ENCODE results near the gene ZHX3.

Gene ZHX3

DNA sequence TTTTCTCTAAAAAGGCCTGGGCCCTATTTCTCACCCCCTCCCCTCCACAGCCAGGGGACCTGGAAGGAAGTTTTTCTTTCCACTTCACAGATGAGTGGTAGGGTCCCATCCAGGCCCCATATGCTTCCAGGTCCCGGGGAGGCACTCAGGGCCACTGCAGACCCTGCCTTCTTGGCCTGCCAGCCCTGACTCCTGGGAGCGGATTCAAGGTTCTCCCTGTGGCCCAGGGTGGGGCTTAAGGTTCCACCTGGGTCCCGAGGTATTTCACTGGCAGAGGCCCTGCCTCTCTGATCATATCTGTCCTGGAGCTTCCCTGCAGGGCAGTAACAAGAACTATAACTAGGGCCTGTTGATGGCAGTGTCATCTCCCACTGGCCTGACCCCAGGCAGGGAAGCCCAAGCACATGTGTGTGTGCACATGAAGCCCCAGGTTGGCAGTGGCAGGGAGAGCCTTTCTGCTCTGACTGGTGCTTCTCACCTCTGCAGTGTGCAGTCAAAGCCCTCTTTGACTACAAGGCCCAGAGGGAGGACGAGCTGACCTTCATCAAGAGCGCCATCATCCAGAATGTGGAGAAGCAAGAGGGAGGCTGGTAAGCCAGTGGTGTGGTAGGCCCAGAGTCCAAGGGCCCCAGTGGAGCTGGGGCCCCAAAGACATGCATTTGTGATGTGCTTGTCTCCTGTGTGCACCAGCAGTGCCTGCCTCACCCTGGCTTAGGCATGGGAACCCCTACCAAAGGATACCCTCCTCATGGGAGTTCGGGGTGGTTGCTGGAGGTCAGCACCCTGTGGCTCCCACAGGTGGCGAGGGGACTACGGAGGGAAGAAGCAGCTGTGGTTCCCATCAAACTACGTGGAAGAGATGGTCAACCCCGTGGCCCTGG lies 149.0 kb downstream of the ZHX3 start:
- no peak for DNase-seq

DNA sequence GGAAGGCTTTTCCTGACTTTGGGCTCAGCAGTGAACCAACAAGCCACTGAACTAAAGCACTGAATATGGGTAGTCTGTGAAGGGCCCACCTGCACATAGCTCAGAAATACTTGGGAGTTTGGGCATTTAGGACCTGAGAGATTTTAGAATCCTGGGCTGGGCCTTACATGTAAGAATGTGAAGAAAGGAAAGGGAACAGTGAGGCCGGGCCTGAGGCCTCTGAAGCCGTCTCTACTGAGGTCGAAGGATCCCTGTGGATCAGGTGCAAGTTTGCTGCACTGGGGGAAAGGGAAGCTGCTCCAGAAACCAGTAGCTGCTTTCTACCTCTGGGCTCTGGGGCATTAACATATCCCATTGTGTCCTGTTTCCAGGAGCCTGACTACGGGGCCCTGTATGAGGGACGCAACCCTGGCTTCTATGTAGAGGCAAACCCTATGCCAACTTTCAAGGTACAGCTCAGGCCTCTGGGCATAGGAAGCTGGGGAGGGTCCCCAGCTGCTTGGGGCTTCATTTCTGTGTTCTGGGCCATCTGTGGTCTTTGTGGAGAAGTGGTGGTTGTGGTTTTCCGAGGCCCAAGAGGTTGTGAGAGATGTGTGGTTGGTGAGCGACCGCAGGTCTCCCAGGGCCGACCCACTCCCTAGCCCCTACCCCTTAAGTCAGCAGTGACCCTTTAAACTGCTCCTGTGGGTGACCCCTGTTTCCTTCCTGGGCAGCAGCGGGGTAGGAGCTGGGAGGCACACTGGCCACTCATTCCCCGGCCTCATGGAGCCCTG lies 149.9 kb downstream of the ZHX3 start:
- no peak for DNase-seq

DNA sequence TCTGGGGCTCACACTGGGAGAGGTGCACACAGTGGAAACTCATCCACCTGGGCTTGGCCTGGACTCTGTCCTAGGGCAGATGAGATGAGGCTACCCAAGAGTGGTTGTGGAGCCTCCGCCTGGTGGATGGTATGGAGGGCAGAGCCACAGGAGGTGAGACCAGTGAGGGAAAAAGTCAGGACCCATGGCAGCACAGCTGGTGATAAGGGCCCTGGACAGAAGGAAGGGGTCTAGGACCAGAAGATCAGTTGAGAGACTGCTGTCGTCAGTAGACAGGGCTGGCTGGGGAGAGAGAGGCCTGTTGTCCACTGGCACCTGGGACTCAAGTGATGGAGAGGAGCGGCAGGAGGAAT lies 150.4 kb downstream of the ZHX3 start:
- no peak for DNase-seq

DNA sequence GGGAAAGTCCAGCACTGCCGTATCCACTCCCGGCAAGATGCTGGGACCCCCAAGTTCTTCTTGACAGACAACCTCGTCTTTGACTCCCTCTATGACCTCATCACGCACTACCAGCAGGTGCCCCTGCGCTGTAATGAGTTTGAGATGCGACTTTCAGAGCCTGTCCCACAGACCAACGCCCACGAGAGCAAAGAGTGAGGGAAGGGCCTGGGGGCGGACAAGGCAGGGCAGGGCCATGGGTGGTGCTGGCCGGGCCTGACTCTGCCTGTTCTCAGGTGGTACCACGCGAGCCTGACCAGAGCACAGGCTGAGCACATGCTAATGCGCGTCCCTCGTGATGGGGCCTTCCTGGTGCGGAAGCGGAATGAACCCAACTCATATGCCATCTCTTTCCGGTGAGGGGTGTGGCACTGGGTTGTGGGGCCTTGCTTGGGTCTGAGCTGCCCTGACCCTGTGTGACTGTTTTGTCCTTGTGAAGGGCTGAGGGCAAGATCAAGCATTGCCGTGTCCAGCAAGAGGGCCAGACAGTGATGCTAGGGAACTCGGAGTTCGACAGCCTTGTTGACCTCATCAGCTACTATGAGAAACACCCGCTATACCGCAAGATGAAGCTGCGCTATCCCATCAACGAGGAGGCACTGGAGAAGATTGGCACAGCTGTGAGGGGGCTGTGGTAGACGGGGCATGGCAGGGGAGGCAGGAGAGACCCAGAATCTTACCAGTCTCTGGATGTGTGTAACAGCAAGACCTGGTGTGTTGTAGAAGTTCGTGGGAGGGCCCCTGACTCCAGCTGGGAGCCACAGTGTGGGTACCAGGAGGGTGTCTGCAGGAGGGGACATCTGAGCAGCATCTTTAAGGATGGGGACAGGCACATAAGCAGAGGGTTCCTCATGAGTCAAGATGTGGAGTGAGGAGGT lies 151.1 kb downstream of the ZHX3 start:
- DNase-seq, result no peak

DNA sequence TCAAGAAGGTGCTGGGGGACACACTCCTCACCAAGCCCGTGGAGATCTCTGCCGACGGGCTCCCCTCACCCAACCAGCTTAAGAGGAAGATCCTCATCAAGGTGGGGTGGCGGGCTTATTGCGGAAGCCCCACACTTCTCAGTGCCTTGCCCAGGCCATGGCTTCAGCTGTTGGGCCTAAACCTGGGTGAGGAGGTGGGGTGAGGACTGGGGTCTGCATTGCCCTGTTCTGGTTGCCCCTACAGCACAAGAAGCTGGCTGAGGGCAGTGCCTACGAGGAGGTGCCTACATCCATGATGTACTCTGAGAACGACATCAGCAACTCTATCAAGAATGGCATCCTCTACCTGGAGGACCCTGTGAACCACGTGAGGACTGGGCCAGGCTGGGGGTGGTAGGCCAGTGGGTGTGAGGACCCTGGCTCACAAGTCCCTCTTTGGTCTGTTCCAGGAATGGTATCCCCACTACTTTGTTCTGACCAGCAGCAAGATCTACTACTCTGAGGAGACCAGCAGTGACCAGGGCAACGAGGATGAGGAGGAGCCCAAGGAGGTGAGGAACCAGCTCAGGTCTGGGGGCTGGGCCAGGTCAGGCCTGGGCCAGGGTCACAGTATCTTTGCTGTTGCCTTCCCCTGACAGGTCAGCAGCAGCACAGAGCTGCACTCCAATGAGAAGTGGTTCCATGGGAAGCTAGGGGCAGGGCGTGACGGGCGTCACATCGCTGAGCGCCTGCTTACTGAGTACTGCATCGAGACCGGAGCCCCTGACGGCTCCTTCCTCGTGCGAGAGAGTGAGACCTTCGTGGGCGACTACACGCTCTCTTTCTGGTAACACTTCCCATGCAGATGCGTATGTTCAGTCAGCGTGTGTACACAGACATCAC lies 152.3 kb downstream of the ZHX3 start:
- no peak for DNase-seq

DNA sequence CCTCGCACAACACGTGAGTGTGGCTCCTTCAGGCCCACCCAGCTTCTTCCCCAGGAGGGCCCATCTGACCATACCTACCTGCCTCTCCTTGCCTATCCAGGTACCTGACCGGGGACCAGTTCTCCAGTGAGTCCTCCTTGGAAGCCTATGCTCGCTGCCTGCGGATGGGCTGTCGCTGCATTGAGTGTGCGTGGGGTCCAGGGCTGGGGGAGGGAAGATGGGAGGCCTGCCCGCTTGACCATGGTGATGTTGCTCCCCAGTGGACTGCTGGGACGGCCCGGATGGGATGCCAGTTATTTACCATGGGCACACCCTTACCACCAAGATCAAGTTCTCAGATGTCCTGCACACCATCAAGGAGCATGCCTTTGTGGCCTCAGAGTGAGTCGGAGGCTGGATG lies 153.7 kb downstream of the ZHX3 start:
- no peak for DNase-seq

DNA sequence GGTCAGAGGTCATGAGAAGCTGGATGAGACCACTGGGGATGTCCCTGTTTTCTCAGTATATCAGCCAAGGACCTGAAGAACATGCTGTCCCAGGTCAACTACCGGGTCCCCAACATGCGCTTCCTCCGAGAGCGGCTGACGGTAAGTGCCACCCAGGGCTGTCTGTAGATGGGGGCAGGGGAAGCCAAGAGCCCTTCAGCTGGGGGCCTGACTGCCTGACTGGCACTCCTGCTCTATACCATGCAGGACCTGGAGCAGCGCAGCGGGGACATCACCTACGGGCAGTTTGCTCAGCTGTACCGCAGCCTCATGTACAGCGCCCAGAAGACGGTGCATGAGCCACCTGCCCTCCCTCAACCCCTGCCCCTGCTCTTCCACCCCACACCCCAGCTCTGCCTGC lies 155.1 kb downstream of the ZHX3 start:
- no peak for DNase-seq

DNA sequence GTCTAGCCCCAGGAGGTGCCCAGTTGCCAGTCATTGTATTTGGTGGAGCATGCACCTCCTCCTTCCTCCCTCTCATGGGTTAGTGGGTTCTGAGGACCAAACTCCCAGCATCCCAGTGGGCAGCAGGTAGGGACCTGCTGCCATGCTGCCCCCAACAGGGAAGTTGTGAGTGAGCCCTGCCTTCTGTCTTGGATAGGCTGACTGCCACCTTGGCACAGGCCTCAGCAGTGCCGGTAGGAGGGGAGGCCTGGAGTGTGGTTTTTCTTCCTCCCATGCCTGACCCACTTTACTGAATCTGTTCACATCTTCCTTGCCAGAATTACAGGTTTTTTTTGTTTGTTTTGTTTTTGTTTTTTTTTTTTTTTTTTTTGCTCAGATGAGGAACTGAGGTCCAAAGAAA lies 155.6 kb downstream of the ZHX3 start:
- no peak for DNase-seq

DNA sequence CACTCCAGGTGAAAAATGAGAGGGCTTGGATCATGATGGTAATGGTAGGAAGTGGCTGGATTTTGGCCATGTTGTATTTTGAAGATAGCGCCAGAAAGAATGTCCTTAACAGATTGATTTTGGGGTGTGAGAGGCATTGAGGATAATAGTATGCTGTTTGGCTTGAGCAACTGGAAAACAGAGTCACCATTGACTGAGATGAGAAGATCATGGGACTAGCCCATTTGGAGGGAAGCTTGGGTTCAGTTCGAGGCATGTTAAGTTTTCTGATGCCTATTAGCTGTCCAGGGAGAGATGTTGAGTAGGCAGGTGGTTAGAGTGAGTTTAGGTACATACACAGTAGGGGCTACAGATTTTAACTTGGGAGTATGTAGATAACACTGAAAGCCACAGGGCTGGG lies 156.8 kb downstream of the ZHX3 start:
- DNase-seq, result no peak

DNA sequence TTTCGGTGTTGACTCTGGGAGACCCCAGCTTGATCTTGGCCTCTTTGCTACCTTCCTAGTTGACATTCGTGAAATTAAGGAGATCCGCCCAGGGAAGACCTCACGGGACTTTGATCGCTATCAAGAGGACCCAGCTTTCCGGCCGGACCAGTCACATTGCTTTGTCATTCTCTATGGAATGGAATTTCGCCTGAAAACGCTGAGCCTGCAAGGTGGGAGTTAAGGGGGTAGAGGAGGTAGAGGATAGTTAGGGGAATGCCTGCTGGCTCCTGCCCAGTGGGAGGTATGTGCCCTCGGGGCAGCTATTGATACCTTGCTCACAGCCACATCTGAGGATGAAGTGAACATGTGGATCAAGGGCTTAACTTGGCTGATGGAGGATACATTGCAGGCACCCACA lies 158.0 kb downstream of the ZHX3 start:
- no peak for DNase-seq

DNA sequence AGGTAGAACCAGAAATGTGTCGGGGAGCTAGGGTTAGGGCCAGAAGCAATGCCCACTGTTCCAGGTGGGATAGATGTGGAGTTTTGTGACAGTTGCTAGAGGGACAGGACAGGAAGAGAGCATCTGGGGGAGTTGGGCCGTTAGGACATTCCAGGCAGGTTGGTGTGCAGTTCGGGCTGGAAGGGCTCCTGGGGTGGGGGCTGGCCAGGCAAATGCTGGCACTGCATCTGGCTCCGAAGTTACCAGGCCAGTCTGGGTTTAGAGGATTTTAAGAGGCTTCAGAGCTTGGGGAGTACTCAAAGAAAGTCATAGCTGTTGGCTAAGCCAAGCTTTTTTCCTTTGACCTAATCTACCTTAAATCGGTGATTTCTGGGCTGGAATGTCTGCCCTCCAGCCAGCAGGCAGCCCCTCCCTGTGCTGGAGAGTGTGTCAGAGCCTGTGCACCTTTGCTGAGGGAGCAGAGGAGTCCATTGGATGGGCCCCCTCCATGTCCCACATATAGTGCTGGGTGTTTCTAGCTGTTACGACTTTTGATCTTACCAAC lies 159.4 kb downstream of the ZHX3 start:
- no peak for DNase-seq

DNA sequence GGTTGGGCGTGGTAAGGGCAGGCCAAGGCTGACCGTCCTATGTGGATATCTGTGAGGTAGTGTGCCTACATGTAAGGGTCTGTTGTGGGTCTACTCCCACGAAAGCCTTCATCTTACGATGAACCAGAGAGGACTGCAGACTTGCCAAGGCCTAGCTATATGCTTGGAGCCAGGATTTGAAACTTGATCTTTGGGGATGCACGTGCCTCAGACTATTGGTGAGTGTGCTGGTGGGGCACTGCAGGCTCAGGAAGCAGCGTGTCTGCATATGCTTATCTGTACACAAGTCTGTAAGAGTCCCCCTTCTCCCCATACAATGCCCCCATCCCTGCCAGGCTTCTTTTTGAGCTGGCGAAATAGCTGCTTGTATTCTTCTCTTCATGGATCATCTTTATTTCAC lies 162.3 kb downstream of the ZHX3 start:
- no peak for DNase-seq

DNA sequence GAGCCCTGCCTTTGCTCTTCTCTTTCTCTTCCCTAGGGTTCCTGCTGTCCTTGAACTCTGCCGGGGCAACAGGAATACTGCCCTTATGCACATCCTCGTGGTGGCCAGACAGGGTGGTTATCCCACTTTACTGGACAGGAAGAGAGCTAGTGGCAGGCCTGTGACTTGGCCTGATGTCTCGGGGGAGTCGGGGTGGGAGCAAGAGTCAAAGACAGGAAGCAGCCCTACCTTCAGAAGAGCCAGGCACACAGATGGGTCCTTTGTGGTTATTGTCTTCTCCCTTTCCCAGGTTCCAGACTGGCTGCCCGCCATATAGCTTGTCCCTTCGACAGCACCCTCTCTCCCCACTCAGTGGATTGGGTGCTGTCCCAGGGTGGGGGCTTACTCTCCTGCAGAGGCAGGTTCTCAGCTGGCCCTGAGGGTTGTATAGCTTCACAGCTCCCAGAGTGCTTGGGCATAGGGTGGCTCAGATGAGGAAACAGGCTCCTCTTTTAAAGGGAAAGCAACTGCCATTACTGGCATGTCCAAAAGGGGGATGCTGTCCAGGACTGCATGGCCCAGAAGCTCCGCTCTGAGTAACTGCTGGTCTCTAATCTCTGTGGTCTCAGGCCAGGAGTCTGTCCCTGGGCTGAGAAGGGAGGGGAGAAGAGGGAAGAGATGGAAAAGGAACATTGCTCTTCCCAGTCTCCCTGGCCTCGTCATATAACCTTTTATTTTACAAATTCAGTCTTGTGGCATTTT lies 162.9 kb downstream of the ZHX3 start:
- no peak for DNase-seq

DNA sequence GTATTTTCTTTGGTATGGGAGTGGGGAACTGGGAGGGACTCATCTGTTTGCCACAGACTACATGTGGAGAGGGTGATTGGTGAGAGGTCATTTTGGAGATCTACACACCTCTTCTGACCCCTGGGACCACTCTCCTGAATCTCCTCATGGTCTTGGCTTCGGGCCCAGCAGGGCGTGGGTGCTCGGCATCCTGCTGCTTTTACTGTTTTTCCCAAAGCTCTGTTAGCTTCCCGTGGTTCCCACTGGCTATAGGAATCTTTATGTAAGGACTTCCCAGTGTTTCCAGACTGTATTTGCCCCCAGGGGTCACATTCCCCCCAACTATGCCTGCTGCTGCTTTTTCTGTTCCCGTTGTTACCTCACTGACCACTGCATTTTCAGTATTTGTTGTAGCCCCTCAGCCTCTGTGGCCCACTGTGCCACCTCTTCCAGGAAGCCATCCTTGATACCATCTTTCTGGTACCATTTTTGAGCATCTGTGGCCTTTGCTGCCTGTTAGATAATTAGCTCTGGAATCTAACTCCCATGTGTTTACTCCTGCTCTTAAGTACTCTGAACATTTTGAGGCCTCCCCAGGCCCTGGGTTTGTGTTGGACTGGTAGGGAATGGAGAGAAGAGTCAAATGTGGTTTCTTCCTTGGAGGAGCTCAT lies 165.3 kb downstream of the ZHX3 start:
- no peak for DNase-seq

DNA sequence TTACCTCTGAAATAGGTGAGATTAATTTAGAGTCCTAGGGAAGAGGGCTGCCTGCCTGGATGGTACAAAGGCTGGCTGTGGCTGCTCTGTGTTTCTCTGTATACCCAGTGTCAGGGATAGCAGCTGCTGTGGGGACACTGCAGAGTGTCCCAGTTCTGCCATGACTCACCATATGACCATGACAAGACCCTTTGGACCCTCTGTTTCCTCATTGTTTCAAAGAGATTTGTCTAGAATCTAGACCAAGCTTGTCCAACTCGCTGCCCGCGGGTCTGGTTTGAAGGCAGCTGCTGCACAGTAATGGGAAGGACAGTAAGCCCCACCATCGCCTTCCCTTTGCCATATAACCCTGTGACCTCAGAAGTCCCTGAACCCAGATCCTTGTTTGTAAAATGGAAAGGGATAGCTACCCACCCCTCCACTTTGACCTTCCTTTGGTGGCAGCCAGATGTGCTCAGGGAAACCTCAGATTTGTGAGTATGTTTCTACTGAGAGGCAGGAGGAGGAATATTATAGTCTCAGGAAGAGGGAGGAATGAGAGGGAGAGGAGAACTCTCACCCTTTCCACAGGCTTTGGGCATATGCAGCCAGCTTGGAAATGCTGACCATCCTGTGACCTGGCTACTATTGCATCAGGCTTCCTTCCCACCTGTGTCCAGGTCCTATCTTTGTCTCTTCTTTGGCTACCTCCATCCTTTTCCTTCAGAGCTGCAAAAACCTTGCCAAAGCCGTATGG lies 166.2 kb downstream of the ZHX3 start:
- DNase-seq, result no peak

DNA sequence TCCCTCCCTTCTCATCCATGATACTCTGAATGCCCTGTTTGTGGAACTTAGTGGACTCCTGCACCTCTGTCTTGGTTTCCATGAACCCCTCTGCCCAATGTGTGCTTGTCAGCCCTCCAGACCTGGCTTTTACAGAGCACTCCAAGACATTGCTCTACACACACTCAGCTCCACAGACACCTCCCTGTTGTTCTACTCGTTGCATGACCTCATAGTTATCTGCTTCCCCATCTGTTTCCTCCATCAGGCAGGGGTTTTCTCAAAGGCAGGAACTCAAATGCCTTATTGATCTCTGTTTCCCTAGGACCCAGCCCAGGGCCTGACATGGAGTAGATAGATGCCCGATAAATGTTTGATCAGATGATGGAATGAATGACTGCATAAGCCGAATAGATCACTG lies 166.9 kb downstream of the ZHX3 start:
- no peak for DNase-seq

DNA sequence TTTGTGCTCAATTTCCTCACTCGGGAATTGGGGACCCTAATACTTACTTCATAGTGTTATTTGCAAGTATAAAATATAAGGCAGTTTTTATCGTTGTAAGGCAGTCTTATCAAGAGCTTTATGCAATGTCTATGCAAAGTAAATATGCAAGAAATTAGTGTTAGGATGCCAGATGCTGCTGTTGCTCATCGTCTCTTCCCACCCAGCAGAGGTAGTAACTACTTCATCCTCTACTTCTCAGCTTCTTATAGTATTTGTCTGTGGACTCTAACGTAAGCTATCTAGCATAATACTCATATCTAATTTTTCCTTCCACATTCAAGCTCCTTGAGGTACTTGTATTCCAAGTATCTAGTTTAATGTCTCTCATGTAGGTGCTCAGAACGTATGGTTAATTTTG lies 168.6 kb downstream of the ZHX3 start:
- DNase-seq, result no peak

DNA sequence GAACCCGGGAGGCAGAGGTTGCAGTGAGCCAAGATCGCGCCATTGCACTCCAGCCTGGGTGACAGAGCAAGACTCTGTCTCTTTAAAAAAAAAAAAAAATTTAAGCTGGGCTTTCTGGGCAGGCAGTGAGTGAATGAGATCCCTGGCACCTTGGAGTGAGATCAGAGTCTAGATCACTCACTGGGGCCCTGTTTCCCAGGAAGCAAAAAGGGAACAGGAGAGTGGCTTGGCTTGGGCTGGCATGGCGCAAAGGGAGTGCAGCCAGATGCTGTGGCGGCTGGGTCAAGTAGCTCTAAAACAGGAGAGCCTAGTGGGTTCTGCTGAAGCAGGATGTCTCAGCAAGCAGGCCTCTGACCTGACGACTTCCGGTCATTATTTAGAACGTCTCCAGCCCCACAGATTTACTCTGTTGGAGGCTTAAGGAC lies 169.8 kb downstream of the ZHX3 start:
- no peak for DNase-seq

DNA sequence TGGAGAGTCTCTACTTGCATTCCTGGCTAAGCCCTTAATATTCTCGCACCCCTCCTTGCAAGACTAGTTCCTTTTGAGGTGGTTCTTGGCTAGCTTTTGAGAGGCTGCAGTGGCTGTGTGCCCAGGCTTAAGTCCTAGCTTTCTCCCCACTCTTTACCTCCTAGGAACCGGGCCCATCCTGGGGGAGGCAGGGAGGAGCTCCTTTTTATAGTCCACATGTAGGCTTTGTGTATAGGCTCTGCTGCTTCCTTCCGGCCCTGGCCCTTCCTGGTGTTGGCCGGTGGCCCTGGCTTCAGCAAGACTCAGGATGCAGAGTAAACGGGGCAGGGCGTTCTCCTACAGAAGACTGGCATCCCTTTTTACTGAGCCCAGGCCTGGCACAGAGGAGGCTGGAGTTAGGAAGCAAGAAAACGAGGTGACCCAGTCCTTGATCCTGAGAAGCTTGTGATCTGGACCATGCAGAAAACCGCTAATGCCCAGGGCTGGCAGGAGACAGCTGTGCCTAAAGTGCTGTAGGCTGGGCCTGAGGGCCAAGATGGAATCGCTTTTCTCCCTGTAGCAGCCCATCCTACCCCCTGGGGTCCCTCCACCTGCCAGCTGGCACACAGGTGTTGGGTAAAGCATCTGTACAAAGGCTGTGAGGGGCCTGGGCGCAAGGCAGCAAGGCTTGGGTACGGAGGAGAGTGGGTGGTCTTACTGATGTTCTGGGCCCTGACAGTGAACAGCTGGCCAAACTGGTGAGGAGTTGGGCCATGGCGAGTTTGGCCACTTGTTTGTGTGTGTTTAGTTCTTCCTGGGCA lies 171.5 kb downstream of the ZHX3 start:
- DNase-seq, result no peak

Measured in NCI-H748 treated with DMSO at 0.1 percent for 48 hours (cell line).